GM20000 (cell line): ENCODE measurements around the gene GSG1L.

Experiments used
- DNase-seq: peaks from one replicate; pipeline ENCODE4 v3.0.0; 2012; ENCODE audit warnings: low spot score
- CTCF ChIP-seq: IDR thresholded peaks from 2 replicates; pipeline ENCODE4 v1.5.1; 2012; ENCODE audit warnings: mild to moderate bottlenecking, control low read depth; ENCODE audit errors: extremely low read depth, missing control alignments

Gene GSG1L

GRCh38 chr16:27738596-27738995 is 324.9 kb downstream of the GSG1L start:
- TF ChIP-seq CTCF = no peak

More at GRCh38 chr16:27738596-27738995, 324.9 kb downstream of the GSG1L start:
- no peak for DNase-seq
